Heart left ventricle (tissue), 16 donors: ENCODE measurements around the gene APH1B. TPM values are rescaled to one million over a fixed set of nuclear protein-coding genes. Genes with fewer than 3 reads are reported as not detected.

ENCODE experiments used
- ATAC-seq, 4 donors: fragments of 200-7000 bp; cut with Tn5 transposase; one replicate each; pipeline ENCODE4 v1.9.1; 2020 to 2022; ENCODE audit warnings: moderate library complexity in 4 of 4, mild to moderate bottlenecking in 3 of 4, moderate number of reproducible peaks in 1 of 4
- DNase-seq, 5 donors: peaks; one replicate each; pipeline ENCODE4 v3.0.0-alpha.2; 2020
- H3K27ac ChIP-seq, 12 donors: fragments of 200-600 bp; sonication (generic) in 4 of 12; one replicate each; pipeline versions ENCODE4 v1.5.0 to v1.8.0; 2016 to 2022; ENCODE audit warnings: mild to moderate bottlenecking in 2 of 12
- H3K27me3 ChIP-seq, 9 donors: fragments of 200-600 bp; sonication (generic) in 2 of 9; one replicate each; pipeline versions ENCODE4 v1.5.1 to v1.8.0; 2016 to 2022; ENCODE audit warnings: mild to moderate bottlenecking in 3 of 9
- H3K36me3 ChIP-seq, 9 donors: fragments of 200-600 bp; sonication (generic) in 2 of 9; one replicate each; pipeline versions ENCODE4 v1.5.0 to v1.8.0; 2018 to 2022; ENCODE audit warnings: mild to moderate bottlenecking in 2 of 9
- H3K4me1 ChIP-seq, 12 donors: fragments of 200-600 bp; sonication (generic) in 4 of 12; one replicate each; pipeline versions ENCODE4 v1.5.0 to v1.8.0; 2016 to 2022; ENCODE audit warnings: mild to moderate bottlenecking in 3 of 12
- H3K4me3 ChIP-seq, 12 donors: fragments of 200-600 bp; sonication (generic) in 4 of 12; one replicate each; pipeline versions ENCODE4 v1.5.0 to v1.8.0; 2017 to 2022; ENCODE audit warnings: mild to moderate bottlenecking in 9 of 12, moderate library complexity in 4 of 12
- H3K9me3 ChIP-seq, 12 donors: fragments of 200-600 bp; sonication (generic) in 4 of 12; one replicate each; pipeline versions ENCODE4 v1.5.0 to v1.8.0; 2016 to 2022; ENCODE audit warnings: mild to moderate bottlenecking in 1 of 12
- CTCF ChIP-seq, 12 donors: fragments of 200-600 bp; sonication (generic) in 4 of 12; IDR thresholded peaks; one replicate each; pipeline versions ENCODE4 v1.5.0 to v1.8.0; 2018 to 2022; ENCODE audit warnings: antibody characterized with exemption in 12 of 12, mild to moderate bottlenecking in 5 of 12
- POLR2A ChIP-seq, 2 donors: fragments of 450-650 bp; IDR thresholded peaks; one replicate each; pipeline ENCODE4 v1.6.1; 2017; ENCODE audit warnings: antibody characterized with exemption in 2 of 2, mild to moderate bottlenecking in 2 of 2, moderate library complexity in 2 of 2
- WGBS, 4 donors: extraction: QIAGEN DNeasy Blood & Tissue Kit in 2 of 4; methylation state at CpG; one replicate each; pipeline versions ENCODE4 v1.1.5 to v1.1.7; 2013 to 2018; 5-methylcytosine and 5-hydroxymethylcytosine counted together
- intact Hi-C, 10 donors: fragments of 100-400 bp; cut with DNase I; formaldehyde crosslinking; loops; one replicate each; pipeline versions ENCODE4 v1.11.1 to v1.14.2; 2022
- polyA plus RNA-seq, 2 donors: library from polyadenylated mRNA; stranded (reverse); fragments of 200-250 nt; gene quantifications; one replicate each; pipeline ENCODE4 v1.2.3, GENCODE V29; 2013
- total RNA-seq, 9 donors: library from RNA; depleted of rRNA in 2 of 9; stranded (reverse); fragments of >200 nt in 2 of 9; fragmentation: NEBNext Ultra II Directional in 3 of 9; extraction: Animal tissue kit (Norgen Biotek cat#: 25700) in 3 of 9; gene quantifications; one replicate each; pipeline versions ENCODE4 v1.1.0 to v1.2.4, GENCODE V29; 2016 to 2023
- donor health status: ischemic (EF 13 %, LVEDD 7.1; RV severe dilation, severe dysfunction).
- donor health status: healthy with polysubstance abuse.
- donor health status: DM: no; HTN: yes; CAD: no.
- donor health status: DM: no; HTN: no; CAD: no.
- donor health status: ischemic (EF 25% LVEDD 6.9; RV normal size, moderate dysfunction).
- donor health status: ischemic (EF 25% LVEDD 5.7; RV mildly dilated, moderate dysfunction).
- donor health status: healthy.
- donor health status: DM: yes; HTN: yes; CAD: no.
- donor health status: ischemic (EF 35%, LVEDD 5.7; RV mildly dilated, moderate dysfunction).
- donor health status: nonischemic (EF 11% LVEDD 7.7; RV severe dilation, severe dysfunction).
- donor health status: DM: yes; HTN: yes; CAD: no.
- donor health status: PGD.
- donor health status: ischemic (EF 29% LVEDD 5.4; RV normal size, mild dysfunction).
- donor health status: nonischemic (EF 23%, LVEDD 6.1; RV moderate dilation, normal function).

The APH1B gene
- total and polyA plus RNA-seq, 11 donors = 1.9 to 17.6 (median 5.7) TPM

- ATAC-seq = no peak
- Histone ChIP-seq H3K27ac (no peak overlapping the region), H3K27me3 (no peaks in the 10 kb centered on the region), H3K4me1 (peaks cover 0 to 7% (median 0%) of the 10 kb centered on the region in 12 donors), H3K4me3 (no peak overlapping the region), H3K36me3 (peaks cover 0 to 94% (median 25%) of the 10 kb centered on the region in 9 donors), H3K9me3 (no peaks in the 10 kb centered on the region)
- no peak for DNase-seq
- TF ChIP-seq POLR2A (IDR thresholded peaks at IDR 0.05) = no peak
- no peak for TF ChIP-seq CTCF (IDR thresholded peaks at IDR 0.05)
- 89 to 95% (median 95%) methylated on average over 2 of the region's 2 CpGs for WGBS, 4 donors
- intact Hi-C loops = no loop called here
Measured at GRCh38 chr15:63254991-63255390, 22.4 kb upstream of the APH1B start.

GRCh38 chr15:63255489-63255990, 21.9 kb upstream of the APH1B start:
- Histone ChIP-seq H3K27ac (no peak overlapping the region), H3K27me3 (no peaks in the 10 kb centered on the region), H3K4me1 (peaks cover 0 to 7% (median 0%) of the 10 kb centered on the region in 12 donors), H3K9me3 (no peaks in the 10 kb centered on the region), H3K36me3 (peaks cover 0 to 94% (median 22%) of the 10 kb centered on the region in 9 donors), H3K4me3 (no peak overlapping the region)
- whole genome bisulfite sequencing, 4 donors = 87 to 96% (median 92%) methylated on average over 1 of the region's 1 CpG
- intact Hi-C loops = no loop called here
- DNase-seq (no peak), ATAC-seq (no peak)
- TF ChIP-seq CTCF (IDR thresholded peaks at IDR 0.05) (no peak), POLR2A (IDR thresholded peaks at IDR 0.05) (no peak)

GRCh38 chr15:63256433-63257274, 20.8 kb upstream of the APH1B start:
- DNase-seq (no peak), ATAC-seq (no peak)
- Histone ChIP-seq H3K4me3 (no peak overlapping the region), H3K27me3 (no peaks in the 10 kb centered on the region), H3K4me1 (peaks cover 0 to 10% (median 0%) of the 10 kb centered on the region in 12 donors), H3K36me3 (peaks cover 0 to 93% (median 22%) of the 10 kb centered on the region in 9 donors), H3K9me3 (no peaks in the 10 kb centered on the region), H3K27ac (no peak overlapping the region)
- WGBS, 4 donors = 67 to 78% (median 75%) methylated on average over 5 of the region's 5 CpGs
- intact Hi-C loops = no loop called here
- TF ChIP-seq CTCF (IDR thresholded peaks at IDR 0.05) = no peak
- no peak for TF ChIP-seq POLR2A (IDR thresholded peaks at IDR 0.05)

GRCh38 chr15:63258658-63259057, 18.7 kb upstream of the APH1B start:
- no peak for TF ChIP-seq POLR2A (IDR thresholded peaks at IDR 0.05)
- no peak for TF ChIP-seq CTCF (IDR thresholded peaks at IDR 0.05)
- Histone ChIP-seq H3K4me1 (peaks cover 0 to 10% (median 0%) of the 10 kb centered on the region in 12 donors), H3K36me3 (peaks cover 0 to 94% (median 27%) of the 10 kb centered on the region in 9 donors), H3K27me3 (no peaks in the 10 kb centered on the region), H3K27ac (no peak overlapping the region), H3K9me3 (no peaks in the 10 kb centered on the region), H3K4me3 (no peak overlapping the region)
- ATAC-seq (no peak), DNase-seq (no peak)
- intact Hi-C loops = no loop called here
- WGBS, 4 donors = 90 to 100% (median 97%) methylated on average over 2 of the region's 2 CpGs
